GM12878 (cell line): ENCODE measurements around the gene ULK4. TPM values are rescaled to one million over a fixed set of nuclear protein-coding genes. Genes with fewer than 3 reads are reported as not detected.

ENCODE experiments used
- ATAC-seq: fragments of 200-7000 bp; cut with Tn5 transposase; 3 replicates; pipeline ENCODE4 v1.9.1; 2020; ENCODE audit warnings: mild to moderate bottlenecking, moderate library complexity
- BruUV-seq: library from RNA; stranded (reverse); fragments of 400-500 nt; replicated peaks from 2 replicates; lab custom pipeline; 2021; lab: Mats Ljungman, UMichigan
- CTCF ChIA-PET: fragments of 300-600 bp; sonication (Branson Sonifier 250); formaldehyde crosslinking; extraction: SDS; loops from one replicate; lab custom pipeline; 2021; ENCODE audit warnings: inconsistent platforms; lab: Yijun Ruan, JAX
- POLR2A ChIA-PET: fragments of 350-600 bp; formaldehyde crosslinking; extraction: SDS; loops from one replicate; lab custom pipeline; 2021; ENCODE audit warnings: inconsistent platforms; lab: Charles Lee
- RAD21 ChIA-PET: fragments of 300-600 bp; sonication (Branson Sonifier 250); formaldehyde crosslinking; loops from one replicate; lab custom pipeline; 2023; ENCODE audit warnings: antibody characterized with exemption; ENCODE audit not compliant: unreplicated experiment; lab: Charles Lee
- SMC1A ChIA-PET: fragments of 300-600 bp; sonication (Branson Sonifier 250); formaldehyde crosslinking; loops from one replicate; lab custom pipeline; 2023; ENCODE audit not compliant: unreplicated experiment, uncharacterized antibody; lab: Charles Lee
- DNase-seq: peaks from one replicate; pipeline ENCODE4 v3.0.0-alpha.2; 2011; ENCODE audit warnings: low read depth, low spot score
- FAIRE-seq: peaks from 3 replicates; lab custom pipeline; 2011; peaks lifted over from hg19 to GRCh38; lab: Jason Lieb, UNC
- H2AFZ ChIP-seq: 2 replicates; pipeline ENCODE4 v1.6.0; 2011; ENCODE audit warnings: low read depth, low read length, control low read depth; ENCODE audit not compliant: control insufficient read depth
- H3K27ac ChIP-seq: 2 replicates; pipeline ENCODE4 v1.5.1; 2011; ENCODE audit warnings: control low read depth; ENCODE audit not compliant: control insufficient read depth, insufficient read depth
- H3K27me3 ChIP-seq, 2 experiments: replicated peaks in 1 of 2; 2 replicates each; pipeline versions ENCODE4 v1.6.0 to v1.6.1; 2011; ENCODE audit warnings: low read length in 1 of 2; ENCODE audit not compliant: control insufficient read depth in 2 of 2, insufficient read depth in 2 of 2
- H3K36me3 ChIP-seq, 2 experiments: 2 replicates each; pipeline ENCODE4 v1.5.1; 2011; ENCODE audit warnings: low read length in 1 of 2; ENCODE audit not compliant: control insufficient read depth in 2 of 2, insufficient read depth in 2 of 2
- H3K4me1 ChIP-seq: 2 replicates; pipeline ENCODE4 v1.6.1; 2011; ENCODE audit warnings: mild to moderate bottlenecking, low read length, moderate library complexity, mixed read lengths; ENCODE audit not compliant: control insufficient read depth, insufficient read depth
- H3K4me2 ChIP-seq: 2 replicates; pipeline ENCODE4 v1.6.0; 2011; ENCODE audit warnings: control low read depth; ENCODE audit not compliant: control insufficient read depth, insufficient read depth
- H3K4me3 ChIP-seq: fragments of 200-600 bp; sonication (generic); 2 replicates; pipeline ENCODE4 v1.5.1; 2016
- H3K79me2 ChIP-seq: 2 replicates; pipeline ENCODE4 v1.6.0; 2011; ENCODE audit warnings: low read length; ENCODE audit not compliant: control insufficient read depth, insufficient read depth
- H3K9ac ChIP-seq: 2 replicates; pipeline ENCODE4 v1.8.0; 2011; ENCODE audit warnings: low read length, control low read depth, mixed read lengths; ENCODE audit not compliant: control insufficient read depth, insufficient read depth
- H3K9me3 ChIP-seq: replicated peaks from 3 replicates; pipeline ENCODE4 v1.5.1; 2011; ENCODE audit warnings: mild to moderate bottlenecking, low read length; ENCODE audit not compliant: control insufficient read depth, insufficient read depth
- H4K20me1 ChIP-seq: 2 replicates; pipeline ENCODE4 v1.6.0; 2011; ENCODE audit not compliant: control insufficient read depth, insufficient read depth
- CREM ChIP-seq: IDR thresholded peaks from 2 replicates; pipeline ENCODE4 v1.6.1; 2014; ENCODE audit warnings: antibody characterized with exemption, low read depth
- E4F1 ChIP-seq: fragments of 450-650 bp; IDR thresholded peaks from 2 replicates; pipeline ENCODE4 v1.6.1; 2018; ENCODE audit warnings: borderline replicate concordance, mild to moderate bottlenecking; ENCODE audit not compliant: partially characterized antibody
- JUNB ChIP-seq: IDR thresholded peaks from 2 replicates; pipeline ENCODE4 v1.6.1; 2016; ENCODE audit warnings: antibody characterized with exemption, mild to moderate bottlenecking
- LARP7 ChIP-seq: fragments of 450-650 bp; IDR thresholded peaks from 2 replicates; pipeline ENCODE4 v1.6.1; 2017; ENCODE audit warnings: mild to moderate bottlenecking
- MEF2A ChIP-seq: IDR thresholded peaks from 2 replicates; pipeline ENCODE4 v1.6.1; 2011; ENCODE audit warnings: low read depth, mild to moderate bottlenecking, low read length, moderate library complexity; ENCODE audit not compliant: insufficient read depth
- MTA2 ChIP-seq: fragments of 450-650 bp; IDR thresholded peaks from 2 replicates; pipeline ENCODE4 v1.6.1; 2016; ENCODE audit warnings: low read depth, mild to moderate bottlenecking, moderate library complexity
- MTA3 ChIP-seq: IDR thresholded peaks from 2 replicates; pipeline ENCODE4 v1.6.1; 2012; ENCODE audit warnings: low read length, inconsistent platforms, borderline replicate concordance
- MYC ChIP-seq: IDR thresholded peaks from 2 replicates; pipeline ENCODE4 v1.6.1; 2011; ENCODE audit warnings: mild to moderate bottlenecking, low read length, moderate library complexity, inconsistent platforms; ENCODE audit not compliant: insufficient read depth, insufficient replicate concordance, insufficient read length, severe bottlenecking
- RELB ChIP-seq: fragments of 450-650 bp; IDR thresholded peaks from 2 replicates; pipeline ENCODE4 v1.6.1; 2017; ENCODE audit warnings: low read depth, mild to moderate bottlenecking, moderate library complexity
- RFX5 ChIP-seq: IDR thresholded peaks from 2 replicates; pipeline ENCODE4 v1.6.1; 2011; ENCODE audit warnings: low read depth, low read length, improper control_type of control experiment
- TCF3 ChIP-seq: IDR thresholded peaks from 2 replicates; pipeline ENCODE4 v1.6.1; 2012; ENCODE audit warnings: low read depth, mild to moderate bottlenecking, low read length, borderline replicate concordance; ENCODE audit not compliant: insufficient read depth
- ZBTB33 ChIP-seq: fragments of 450-650 bp; IDR thresholded peaks from 2 replicates; pipeline ENCODE4 v1.6.1; 2017; ENCODE audit warnings: mild to moderate bottlenecking
- ZNF592 ChIP-seq: fragments of 450-650 bp; IDR thresholded peaks from 2 replicates; pipeline ENCODE4 v1.6.1; 2017; ENCODE audit warnings: mild to moderate bottlenecking, moderate library complexity
- WGBS: methylation state at CpG from one replicate; pipeline ENCODE4 v1.1.6; 2016; ENCODE audit warnings: low lambda C conversion rate; ENCODE audit not compliant: insufficient replicate concordance, insufficient coverage; ENCODE audit errors: missing lambda C conversion rate; 5-methylcytosine and 5-hydroxymethylcytosine counted together
- in situ Hi-C: fragments of 300-500 bp; cut with MboI; formaldehyde crosslinking; loops from 9 replicates; pipeline ENCODE4 v1.14.3; 2018; ENCODE audit warnings: mixed read lengths
- intact Hi-C: fragments of 100-400 bp; cut with micrococcal nuclease; formaldehyde crosslinking; loops from one replicate; pipeline ENCODE4 v1.14.2; 2022; ENCODE audit not compliant: unreplicated experiment
- polyA plus RNA-seq, 11 experiments: library from polyadenylated mRNA; depleted of rRNA in 4 of 11; unstranded in 6 of 11; stranded (reverse) in 5 of 11; fragments of >200 nt; fragmentation: Nextera tagmentation in 4 of 11; fragmentation: Illumina TruSeq in 1 of 11; extraction: Ambion mirVana in 4 of 11; extraction: Trizol in 1 of 11; gene quantifications; 1 replicate in 1 of 11; 2 replicates in 10 of 11; pipeline versions ENCODE4 v1.2.1 to v1.2.3, GENCODE V29; 2011 to 2016; ENCODE audit warnings: inconsistent platforms in 2 of 11, missing spikeins in 2 of 11, low read depth in 1 of 11
- total RNA-seq, 4 experiments: library from RNA; depleted of rRNA in 3 of 4; stranded (reverse); fragments of >200 nt in 3 of 4; fragmentation: Illumina TruSeq in 1 of 4; extraction: Trizol in 1 of 4; gene quantifications; 2 replicates each; pipeline versions ENCODE4 v1.2.1 to v1.2.3, GENCODE V29; 2013 to 2021

Gene ULK4
- total and polyA plus RNA-seq, 10 of the 15 experiments (the other 5 are each of a cell fraction or from before 2014, with no cell fraction given): 3.5 to 7.6 (median 6.3) TPM

GRCh38 chr3:41490360-41490759, 471.5 kb downstream of the ULK4 start (continued):
- TF ChIP-seq MEF2A (no peak), MTA2 (no peak), E4F1 (no peak)
- TF ChIP-seq, all 136 proteins: peak for 0

- FAIRE-seq (no peak), DNase-seq (no peak), ATAC-seq (no peak)
- WGBS: 58% methylated on average over 1 of the region's 1 CpG
- H3K79me2 ChIP-seq: no peaks in the 10 kb centered on the region
- intact Hi-C loops (no loop called here), in situ Hi-C loops (no loop called here)
- no peak overlapping the region for H2AFZ ChIP-seq
- no TSS peak for BruUV-seq
- no peaks in the 10 kb centered on the region for H3K9me3 ChIP-seq
- no peak overlapping the region for H3K4me2 ChIP-seq
- RAD21 ChIA-PET: no interaction called here
- no peaks in the 10 kb centered on the region; the same call in 1 of the 2 replicates for H3K4me1 ChIP-seq
- H3K4me3 ChIP-seq: no peak overlapping the region
- no peaks in the 10 kb centered on the region for H4K20me1 ChIP-seq
- CTCF ChIA-PET: interaction anchor here (0.6 kb wide), 1 partner anchor 1163 kb away, joined by 3 read pairs; no protein-coding TSS in a partner anchor
- no peak overlapping the region for H3K27ac ChIP-seq
- no peaks in the 10 kb centered on the region for H3K27me3 ChIP-seq
- H3K36me3 ChIP-seq: no peaks in the 10 kb centered on the region
- SMC1A ChIA-PET: no interaction called here
- POLR2A ChIA-PET: no interaction called here
- H3K9ac ChIP-seq: no peak overlapping the region
- no peak for TF ChIP-seq RELB
- TF ChIP-seq CREM: no peak
- no peak for TF ChIP-seq LARP7
- no peak for TF ChIP-seq MTA3
- no peak for TF ChIP-seq MYC
- TF ChIP-seq RFX5: no peak
- TF ChIP-seq ZBTB33: no peak
- no peak for TF ChIP-seq ZNF592
- no peak for TF ChIP-seq TCF3
- no peak for TF ChIP-seq JUNB
These were observed 472.7 kb downstream of the ULK4 start for GRCh38 chr3:41489231-41489630.
